Measurements from ENCODE around the gene RUFY3. TPM values are rescaled to one million over a fixed set of nuclear protein-coding genes. Genes with fewer than 3 reads are reported as not detected.
"Not testable (repeated sequence)": the region's sequence is repeated elsewhere in the genome, so short reads cannot be mapped to it uniquely, and the experiment has no call there.

Gene RUFY3
- total and polyA plus RNA-seq, 4 donors = 7.4 to 96.9 (median 42.1) TPM

DNA sequence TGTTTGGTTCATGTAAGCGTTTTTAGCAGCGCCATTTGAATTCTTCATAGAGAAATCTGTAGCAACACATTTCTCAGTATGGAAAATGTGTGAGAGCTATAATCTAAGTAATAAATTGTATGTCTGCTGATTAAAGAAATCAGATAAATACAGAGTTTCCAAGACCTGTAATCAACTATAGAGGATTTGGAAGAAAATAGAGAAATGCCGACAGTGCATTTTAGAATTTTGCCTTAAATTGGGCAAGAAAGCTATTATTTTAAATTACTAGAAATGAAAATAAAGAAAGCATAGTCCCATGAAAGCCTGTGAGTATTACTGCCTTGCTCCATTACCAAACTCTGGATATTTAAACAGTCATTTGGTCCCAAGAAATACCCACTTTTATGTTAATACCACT is 2.7 kb downstream of the RUFY3 start:
- no peaks in the 10 kb centered on the region for H3K9me3 ChIP-seq (ENCODE audit: control insufficient read depth, low read length)
- H3K4me3 ChIP-seq (ENCODE audit: low read length in 2 of 2) = no peak overlapping the region
- H3K36me3 ChIP-seq (ENCODE audit: control insufficient read depth in 1 of 2, insufficient read depth in 2 of 2, low read length in 1 of 2) = no peaks in the 10 kb centered on the region
- intact Hi-C loops (cut with DNase I) = no loop called here
- ATAC-seq (ENCODE audit: low FRiP score) = no peak
- no peak overlapping the region for H3K27ac ChIP-seq (ENCODE audit: low read depth in 1 of 2, low read length in 2 of 2)
- DNase-seq = no peak
- no peaks in the 10 kb centered on the region for H3K4me1 ChIP-seq (ENCODE audit: control insufficient read depth in 1 of 2, insufficient read depth in 2 of 2, low read length in 2 of 2)
- no peaks in the 10 kb centered on the region for H3K27me3 ChIP-seq (ENCODE audit: control insufficient read depth in 1 of 2, insufficient read depth in 2 of 2, low read length in 1 of 2)
- 95 to 98% methylated on average over 3 of the region's 3 CpGs for WGBS, 2 donors

DNA sequence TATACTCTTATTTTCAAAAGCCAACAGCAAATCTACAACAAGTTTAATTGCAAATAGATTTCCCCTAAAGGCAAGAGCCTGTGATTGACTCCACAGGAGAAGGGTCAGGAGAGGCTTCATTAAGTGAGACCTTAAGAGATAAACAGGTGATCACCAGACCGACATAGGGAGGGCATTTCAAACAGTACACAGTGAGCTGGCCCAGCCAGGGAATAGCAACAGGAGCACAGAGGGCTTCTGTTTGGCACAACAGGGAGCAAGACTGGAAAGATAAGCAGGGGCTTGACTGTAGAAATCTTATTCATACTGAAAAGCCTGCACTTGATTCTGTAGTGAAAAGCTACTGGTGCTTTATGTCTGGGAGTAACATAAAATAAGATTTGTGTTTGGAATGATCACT is 3.9 kb downstream of the RUFY3 start:
- no peaks in the 10 kb centered on the region for H3K9me3 ChIP-seq (ENCODE audit: control insufficient read depth, low read length)
- DNase-seq = no peak
- H3K4me1 ChIP-seq (ENCODE audit: control insufficient read depth in 1 of 2, insufficient read depth in 2 of 2, low read length in 2 of 2) = no peaks in the 10 kb centered on the region
- no peaks in the 10 kb centered on the region for H3K27me3 ChIP-seq (ENCODE audit: control insufficient read depth in 1 of 2, insufficient read depth in 2 of 2, low read length in 1 of 2)
- WGBS, 2 donors = 74 to 85% methylated on average over 1 of the region's 1 CpG
- no peak overlapping the region for H3K27ac ChIP-seq (ENCODE audit: low read depth in 1 of 2, low read length in 2 of 2)
- H3K4me3 ChIP-seq (ENCODE audit: low read length in 2 of 2) = no peak overlapping the region
- H3K36me3 ChIP-seq (ENCODE audit: control insufficient read depth in 1 of 2, insufficient read depth in 2 of 2, low read length in 1 of 2) = no peaks in the 10 kb centered on the region
- intact Hi-C loops (cut with DNase I) = no loop called here
- no peak for ATAC-seq (ENCODE audit: low FRiP score)

DNA sequence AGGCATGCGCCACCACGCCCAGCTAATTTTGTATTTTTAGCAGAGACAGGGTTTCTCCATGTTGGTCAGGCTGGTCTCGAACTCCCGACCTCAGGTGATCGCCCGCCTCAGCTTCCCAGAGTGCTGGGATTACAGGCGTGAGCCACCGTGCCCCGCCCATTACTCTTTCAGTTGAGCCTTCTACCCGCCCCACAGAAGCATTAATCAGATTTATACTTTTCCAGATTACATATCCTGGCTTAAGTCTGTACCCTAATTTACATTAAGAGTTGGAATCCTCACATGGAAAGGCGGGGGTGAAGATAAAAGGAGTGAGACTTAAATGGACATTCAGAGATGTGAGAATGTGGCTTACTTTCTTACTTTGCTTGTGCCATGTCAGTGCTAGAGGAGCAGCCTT is 4.8 kb downstream of the RUFY3 start:
- H3K27me3 ChIP-seq (ENCODE audit: control insufficient read depth in 1 of 2, insufficient read depth in 2 of 2, low read length in 1 of 2); H3K36me3 ChIP-seq (ENCODE audit: control insufficient read depth in 1 of 2, insufficient read depth in 2 of 2, low read length in 1 of 2); ATAC-seq (ENCODE audit: low FRiP score); H3K9me3 ChIP-seq (ENCODE audit: control insufficient read depth, low read length); DNase-seq; H3K27ac ChIP-seq (ENCODE audit: low read depth in 1 of 2, low read length in 2 of 2); H3K4me1 ChIP-seq (ENCODE audit: control insufficient read depth in 1 of 2, insufficient read depth in 2 of 2, low read length in 2 of 2); H3K4me3 ChIP-seq (ENCODE audit: low read length in 2 of 2); intact Hi-C loops (cut with DNase I): not testable (repeated sequence)
- 96 to 97% methylated on average over 11 of the region's 11 CpGs for WGBS, 2 donors

DNA sequence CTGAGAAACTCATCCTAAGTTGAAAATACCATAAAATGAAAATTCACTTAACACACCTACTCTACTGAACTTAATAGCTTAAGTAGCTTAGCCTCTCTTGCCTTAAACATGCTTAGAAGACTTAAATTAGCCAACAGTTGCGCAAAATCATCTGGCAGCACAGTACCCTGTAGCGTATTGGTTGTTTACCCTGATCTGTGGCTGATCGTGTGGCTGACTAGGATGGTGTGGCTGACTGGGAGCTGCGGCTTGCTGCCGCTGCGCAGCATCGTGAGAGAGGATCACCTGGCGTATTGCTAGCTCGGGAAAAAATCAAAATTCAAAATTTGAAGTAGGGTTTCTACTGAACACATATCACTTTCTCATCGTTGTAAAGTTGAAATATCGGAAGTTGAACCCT is 6.3 kb downstream of the RUFY3 start:
- Histone ChIP-seq H3K27me3 (ENCODE audit: control insufficient read depth in 1 of 2, insufficient read depth in 2 of 2, low read length in 1 of 2) (no peaks in the 10 kb centered on the region), H3K9me3 (ENCODE audit: control insufficient read depth, low read length) (no peaks in the 10 kb centered on the region), H3K36me3 (ENCODE audit: control insufficient read depth in 1 of 2, insufficient read depth in 2 of 2, low read length in 1 of 2) (no peaks in the 10 kb centered on the region), H3K4me1 (ENCODE audit: control insufficient read depth in 1 of 2, insufficient read depth in 2 of 2, low read length in 2 of 2) (no peaks in the 10 kb centered on the region), H3K4me3 (ENCODE audit: low read length in 2 of 2) (no peak overlapping the region), H3K27ac (ENCODE audit: low read depth in 1 of 2, low read length in 2 of 2) (no peak overlapping the region)
- intact Hi-C loops (cut with DNase I) = no loop called here
- WGBS, 2 donors = 85 to 86% methylated on average over 11 of the region's 11 CpGs
- DNase-seq (no peak), ATAC-seq (ENCODE audit: low FRiP score) (no peak)

DNA sequence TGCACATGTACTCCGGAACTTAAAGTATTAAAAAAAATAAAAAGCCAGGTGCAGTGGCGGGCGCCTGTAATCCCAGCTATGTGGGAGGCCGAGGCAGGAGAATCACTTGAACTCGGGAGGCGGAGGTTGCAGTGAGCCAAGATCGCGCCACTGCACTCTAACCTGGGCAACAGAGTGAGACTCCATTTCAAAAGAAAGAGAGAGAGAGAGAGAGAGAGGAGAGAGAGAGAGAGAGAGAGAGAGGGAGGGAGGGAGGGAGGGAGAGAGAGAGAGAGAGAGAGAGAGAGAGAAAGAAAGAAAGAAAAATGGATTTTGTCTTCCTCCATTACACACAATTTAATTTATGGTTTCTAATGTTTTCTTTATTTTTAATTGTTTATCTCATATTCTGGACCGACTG is 11.1 kb downstream of the RUFY3 start:
- DNase-seq; H3K4me1 ChIP-seq (ENCODE audit: control insufficient read depth in 1 of 2, insufficient read depth in 2 of 2, low read length in 2 of 2); intact Hi-C loops (cut with DNase I); H3K27me3 ChIP-seq (ENCODE audit: control insufficient read depth in 1 of 2, insufficient read depth in 2 of 2, low read length in 1 of 2); H3K36me3 ChIP-seq (ENCODE audit: control insufficient read depth in 1 of 2, insufficient read depth in 2 of 2, low read length in 1 of 2); H3K9me3 ChIP-seq (ENCODE audit: control insufficient read depth, low read length); H3K4me3 ChIP-seq (ENCODE audit: low read length in 2 of 2); H3K27ac ChIP-seq (ENCODE audit: low read depth in 1 of 2, low read length in 2 of 2); ATAC-seq (ENCODE audit: low FRiP score): not testable (repeated sequence)
- WGBS, 2 donors = 95% methylated on average over 9 of the region's 9 CpGs

DNA sequence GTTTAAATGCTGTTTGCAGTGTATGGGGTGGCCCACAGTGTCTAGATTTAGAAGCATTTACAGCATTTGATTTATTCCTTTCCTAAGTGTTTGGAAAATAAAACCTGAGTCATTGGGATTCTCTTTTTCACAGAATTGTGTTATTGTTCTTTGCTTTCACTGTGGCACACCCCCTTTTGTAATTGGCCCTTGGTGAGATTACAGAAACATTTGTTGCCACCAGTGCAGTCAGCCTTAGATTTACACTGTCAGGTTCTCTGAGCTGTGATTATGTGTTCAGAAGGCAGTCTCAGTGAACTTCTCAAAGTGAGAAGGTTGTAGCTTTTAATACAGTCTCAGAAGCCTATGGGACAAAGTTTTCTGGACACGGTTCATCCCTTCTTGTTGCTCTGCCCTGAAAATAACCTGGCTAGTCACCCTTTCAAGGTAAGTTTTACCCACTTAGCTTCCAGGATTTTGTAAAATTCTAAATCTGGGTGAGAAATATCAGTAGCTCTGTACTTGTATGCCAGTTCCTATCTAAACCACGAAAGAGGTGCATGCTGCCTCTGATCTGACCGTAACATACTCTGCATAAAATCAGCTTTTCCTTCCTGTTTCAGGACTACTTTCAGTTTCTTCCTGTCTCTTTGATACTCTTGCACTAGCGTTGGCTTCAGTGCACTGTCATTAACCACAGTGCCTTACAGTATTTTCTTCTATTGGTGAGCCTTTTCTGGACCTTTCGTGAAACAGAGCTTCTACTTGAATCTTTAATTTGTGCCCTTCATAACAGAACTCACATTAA is 12.6 kb downstream of the RUFY3 start:
- Histone ChIP-seq H3K4me3 (ENCODE audit: low read length in 2 of 2) (peak overlapping the region; percentile 40 to 82), H3K36me3 (ENCODE audit: control insufficient read depth in 1 of 2, insufficient read depth in 2 of 2, low read length in 1 of 2) (no peaks in the 10 kb centered on the region), H3K4me1 (ENCODE audit: control insufficient read depth in 1 of 2, insufficient read depth in 2 of 2, low read length in 2 of 2) (no peaks in the 10 kb centered on the region), H3K27ac (ENCODE audit: low read depth in 1 of 2, low read length in 2 of 2) (peak overlapping the region; percentile 14 to 87), H3K27me3 (ENCODE audit: control insufficient read depth in 1 of 2, insufficient read depth in 2 of 2, low read length in 1 of 2) (no peaks in the 10 kb centered on the region), H3K9me3 (ENCODE audit: control insufficient read depth, low read length) (no peaks in the 10 kb centered on the region)
- 2 to 3% methylated on average over 5 of the region's 5 CpGs for WGBS, 2 donors
- ATAC-seq (ENCODE audit: low FRiP score) = peak; percentile 87
- no peak for DNase-seq
- intact Hi-C loops (cut with DNase I) = no loop called here

DNA sequence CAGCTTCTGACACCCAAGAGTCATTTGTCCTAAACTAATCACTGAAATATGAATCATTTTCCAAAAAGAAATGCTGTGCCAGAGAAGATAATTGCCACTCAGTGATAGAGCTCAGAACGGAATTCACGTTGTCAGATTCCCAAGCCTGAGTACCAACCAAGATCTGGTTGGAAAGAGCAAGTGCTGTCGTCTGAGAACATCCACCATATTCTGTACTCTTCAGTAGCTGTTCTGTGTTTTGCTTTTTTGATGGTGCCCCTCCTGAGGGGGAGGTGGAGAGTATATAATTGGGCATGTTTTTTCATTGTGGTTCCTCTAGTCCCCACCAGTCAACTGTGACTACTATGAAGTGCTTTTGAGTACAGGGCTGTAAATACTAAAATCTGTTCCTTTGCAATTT is 13.2 kb downstream of the RUFY3 start:
- no peaks in the 10 kb centered on the region for H3K27me3 ChIP-seq (ENCODE audit: control insufficient read depth in 1 of 2, insufficient read depth in 2 of 2, low read length in 1 of 2)
- ATAC-seq (ENCODE audit: low FRiP score) = peak; percentile 30
- WGBS, 2 donors = 16 to 32% methylated on average over 3 of the region's 3 CpGs
- intact Hi-C loops (cut with DNase I) = no loop called here
- DNase-seq = no peak
- H3K4me3 ChIP-seq (ENCODE audit: low read length in 2 of 2) = peak overlapping the region; percentile 40 to 82
- no peaks in the 10 kb centered on the region for H3K4me1 ChIP-seq (ENCODE audit: control insufficient read depth in 1 of 2, insufficient read depth in 2 of 2, low read length in 2 of 2)
- H3K27ac ChIP-seq (ENCODE audit: low read depth in 1 of 2, low read length in 2 of 2) = peak overlapping the region; percentile 67 to 87
- no peaks in the 10 kb centered on the region for H3K9me3 ChIP-seq (ENCODE audit: control insufficient read depth, low read length)
- H3K36me3 ChIP-seq (ENCODE audit: control insufficient read depth in 1 of 2, insufficient read depth in 2 of 2, low read length in 1 of 2) = no peaks in the 10 kb centered on the region

DNA sequence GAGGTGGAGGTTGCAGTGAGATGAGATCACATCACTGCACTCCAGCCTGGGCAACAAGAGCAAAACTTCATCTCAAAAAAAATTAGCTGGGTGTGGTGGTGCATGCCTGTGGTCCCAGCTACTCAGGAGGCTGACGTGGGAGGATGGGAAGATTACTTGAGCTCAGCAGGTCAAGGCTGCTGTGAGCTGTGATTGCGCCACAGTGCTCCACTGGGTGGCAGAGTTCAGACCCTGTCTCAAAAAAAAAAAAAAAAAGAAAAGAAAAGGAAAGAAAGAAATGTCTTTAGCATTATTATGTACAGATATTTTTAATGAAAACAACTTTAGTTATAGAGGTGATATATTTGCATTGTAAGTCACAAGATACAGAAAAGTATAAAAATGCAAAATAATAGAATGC is 14.2 kb downstream of the RUFY3 start:
- H3K4me1 ChIP-seq (ENCODE audit: control insufficient read depth in 1 of 2, insufficient read depth in 2 of 2, low read length in 2 of 2); H3K4me3 ChIP-seq (ENCODE audit: low read length in 2 of 2); ATAC-seq (ENCODE audit: low FRiP score); H3K9me3 ChIP-seq (ENCODE audit: control insufficient read depth, low read length); intact Hi-C loops (cut with DNase I); H3K27me3 ChIP-seq (ENCODE audit: control insufficient read depth in 1 of 2, insufficient read depth in 2 of 2, low read length in 1 of 2); H3K27ac ChIP-seq (ENCODE audit: low read depth in 1 of 2, low read length in 2 of 2); H3K36me3 ChIP-seq (ENCODE audit: control insufficient read depth in 1 of 2, insufficient read depth in 2 of 2, low read length in 1 of 2): not testable (repeated sequence)
- 81% methylated on average over 2 of the region's 2 CpGs for WGBS, 2 donors
- DNase-seq = peak in 1 of 2 donors; percentile 75

DNA sequence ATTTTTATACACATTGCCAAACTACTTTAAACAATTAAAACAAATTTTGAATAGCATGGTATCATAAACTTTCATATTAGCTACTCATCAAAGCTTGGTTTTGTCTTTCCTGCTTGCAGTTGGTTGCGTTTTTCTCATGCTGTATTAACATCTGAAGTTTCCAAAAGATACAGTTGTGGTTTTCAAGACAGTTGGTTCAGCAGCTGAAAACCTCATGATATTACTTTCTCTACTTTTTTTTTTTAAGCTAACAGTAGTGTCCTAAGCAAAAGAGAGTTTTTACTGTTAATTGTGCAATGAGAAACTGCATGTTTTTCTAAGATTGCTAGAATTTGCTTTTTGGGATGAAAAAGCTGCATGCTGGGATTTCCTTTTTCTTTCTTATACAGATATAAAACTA is 15.2 kb downstream of the RUFY3 start:
- Histone ChIP-seq H3K9me3 (ENCODE audit: control insufficient read depth, low read length) (no peaks in the 10 kb centered on the region), H3K36me3 (ENCODE audit: control insufficient read depth in 1 of 2, insufficient read depth in 2 of 2, low read length in 1 of 2) (no peaks in the 10 kb centered on the region), H3K4me1 (ENCODE audit: control insufficient read depth in 1 of 2, insufficient read depth in 2 of 2, low read length in 2 of 2) (no peaks in the 10 kb centered on the region), H3K27ac (ENCODE audit: low read depth in 1 of 2, low read length in 2 of 2) (no peak overlapping the region), H3K27me3 (ENCODE audit: control insufficient read depth in 1 of 2, insufficient read depth in 2 of 2, low read length in 1 of 2) (no peaks in the 10 kb centered on the region), H3K4me3 (ENCODE audit: low read length in 2 of 2) (no peak overlapping the region)
- no peak for DNase-seq
- WGBS, 2 donors = 87% methylated on average over 1 of the region's 1 CpG
- ATAC-seq (ENCODE audit: low FRiP score) = no peak
- intact Hi-C loops (cut with DNase I) = no loop called here
